Pulmonary artery endothelial cell (primary cell): ENCODE results near the gene ZNF831. TPM values are rescaled to one million over a fixed set of nuclear protein-coding genes. Genes with fewer than 3 reads are reported as not detected.

Source experiments
- DNase-seq: peaks from one replicate; pipeline ENCODE4 v3.0.0-alpha.2; 2011; ENCODE audit warnings: low read depth, low spot score
- total RNA-seq: library from RNA; depleted of rRNA; stranded (reverse); fragments of >200 nt; gene quantifications from 2 replicates; pipeline ENCODE4 v1.2.3, GENCODE V29; 2014

The ZNF831 gene
- not detected in 2 replicates for total RNA-seq

- DNase-seq: no peak
These were observed at the start of gene ZNF831 for GRCh38 chr20:59163631-59164530. Gene ZNF831, plus strand, starts transcription at chr20:59163821. Its CDS starts 27,199 bp downstream, at chr20:59191020.

- DNase-seq: no peak
These were observed 46.1 kb upstream of the ZNF831 start for GRCh38 chr20:59117526-59117925.

GRCh38 chr20:59118855-59119254 lies 44.8 kb upstream of the ZNF831 start:
- DNase-seq: no peak

GRCh38 chr20:59120491-59120890 lies 43.1 kb upstream of the ZNF831 start:
- no peak for DNase-seq

GRCh38 chr20:59120919-59121318 lies 42.7 kb upstream of the ZNF831 start:
- no peak for DNase-seq

GRCh38 chr20:59121714-59122565 lies 41.7 kb upstream of the ZNF831 start:
- no peak for DNase-seq

GRCh38 chr20:59122566-59122919 lies 41.1 kb upstream of the ZNF831 start:
- DNase-seq: no peak

GRCh38 chr20:59123011-59123677 lies 40.5 kb upstream of the ZNF831 start:
- no peak for DNase-seq

GRCh38 chr20:59123678-59124255 lies 39.9 kb upstream of the ZNF831 start:
- DNase-seq: no peak

- no peak for DNase-seq
These were observed 39.2 kb upstream of the ZNF831 start for GRCh38 chr20:59124296-59125029.

- DNase-seq: no peak
These were observed 38.3 kb upstream of the ZNF831 start for GRCh38 chr20:59125332-59125731.

- no peak for DNase-seq
These were observed 37.8 kb upstream of the ZNF831 start for GRCh38 chr20:59125836-59126235.

- DNase-seq: no peak
These were observed 35.8 kb upstream of the ZNF831 start for GRCh38 chr20:59127839-59128238.

GRCh38 chr20:59131551-59132285 lies 31.9 kb upstream of the ZNF831 start:
- DNase-seq: no peak

GRCh38 chr20:59134182-59134581 lies 29.4 kb upstream of the ZNF831 start:
- DNase-seq: no peak

- DNase-seq: no peak
These were observed 28.5 kb upstream of the ZNF831 start for GRCh38 chr20:59135093-59135492.

GRCh38 chr20:59136027-59136426 lies 27.6 kb upstream of the ZNF831 start:
- no peak for DNase-seq

- DNase-seq: no peak
These were observed 26.1 kb upstream of the ZNF831 start for GRCh38 chr20:59137532-59137931.

GRCh38 chr20:59138114-59138748 lies 25.4 kb upstream of the ZNF831 start:
- DNase-seq: no peak

- DNase-seq: no peak
These were observed 23.6 kb upstream of the ZNF831 start for GRCh38 chr20:59139998-59140397.
